ENCODE measurements around the gene KRT13. TPM values are rescaled to one million over a fixed set of nuclear protein-coding genes. Genes with fewer than 3 reads are reported as not detected.

The KRT13 gene
- total and polyA plus RNA-seq, 8 donors = 0.17 to 29.1 (median 0.48) TPM; not detected in 2

GRCh38 chr17:41486316-41486715, 19.1 kb downstream of the KRT13 start:
- no peak overlapping the region for H3K4me3 ChIP-seq
- ATAC-seq = no peak
- peaks cover 0 to 12% of the 10 kb centered on the region in 2 donors for H3K27me3 ChIP-seq
- no peak for TF ChIP-seq CTCF (IDR thresholded peaks at IDR 0.05)
- DNase-seq = no peak
- H3K36me3 ChIP-seq = no peaks in the 10 kb centered on the region
- H3K27ac ChIP-seq = no peak overlapping the region
- intact Hi-C loops (cut with DNase I) = no loop called here
- H3K9me3 ChIP-seq = no peaks in the 10 kb centered on the region
- H3K4me1 ChIP-seq = peaks cover 0 to 9% of the 10 kb centered on the region in 2 donors

- Histone ChIP-seq H3K36me3 (no peaks in the 10 kb centered on the region), H3K4me1 (peaks cover 0 to 6% of the 10 kb centered on the region in 2 donors), H3K4me3 (no peak overlapping the region), H3K9me3 (no peaks in the 10 kb centered on the region), H3K27me3 (peaks cover 0 to 12% of the 10 kb centered on the region in 2 donors), H3K27ac (no peak overlapping the region)
- no peak for ATAC-seq
- intact Hi-C loops (cut with DNase I) = no loop called here
- no peak for TF ChIP-seq CTCF (IDR thresholded peaks at IDR 0.05)
- no peak for DNase-seq
Measured at GRCh38 chr17:41484920-41485904, 20.2 kb downstream of the KRT13 start.

- no peak for TF ChIP-seq CTCF (IDR thresholded peaks at IDR 0.05)
- H3K4me3 ChIP-seq = no peak overlapping the region
- DNase-seq = no peak
- H3K36me3 ChIP-seq = no peaks in the 10 kb centered on the region
- no peaks in the 10 kb centered on the region for H3K4me1 ChIP-seq
- intact Hi-C loops (cut with DNase I) = no loop called here
- peaks cover 0 to 12% of the 10 kb centered on the region in 2 donors for H3K27me3 ChIP-seq
- no peak for ATAC-seq
- H3K9me3 ChIP-seq = no peaks in the 10 kb centered on the region
- H3K27ac ChIP-seq = no peak overlapping the region
Measured at GRCh38 chr17:41483991-41484826, 21.2 kb downstream of the KRT13 start.

GRCh38 chr17:41483531-41483930, 21.9 kb downstream of the KRT13 start:
- TF ChIP-seq CTCF (IDR thresholded peaks at IDR 0.05) = no peak
- no peaks in the 10 kb centered on the region for H3K4me1 ChIP-seq
- peaks cover 0 to 12% of the 10 kb centered on the region in 2 donors for H3K27me3 ChIP-seq
- H3K36me3 ChIP-seq = no peaks in the 10 kb centered on the region
- no peaks in the 10 kb centered on the region for H3K9me3 ChIP-seq
- no peak for ATAC-seq
- no peak overlapping the region for H3K4me3 ChIP-seq
- H3K27ac ChIP-seq = no peak overlapping the region
- no peak for DNase-seq
- intact Hi-C loops (cut with DNase I) = no loop called here

- Histone ChIP-seq H3K27me3 (peaks cover 0 to under 1% of the 10 kb centered on the region in 2 donors), H3K4me1 (no peaks in the 10 kb centered on the region), H3K36me3 (no peaks in the 10 kb centered on the region), H3K4me3 (no peak within 1 kb of the TSS), H3K27ac (no peak within 1 kb of the TSS), H3K9me3 (no peaks in the 10 kb centered on the region)
- intact Hi-C loops (cut with DNase I) = no loop called here
- ATAC-seq = no peak
- no peak for TF ChIP-seq CTCF (IDR thresholded peaks at IDR 0.05)
- no peak for DNase-seq
Measured at GRCh38 chr17:41481036-41481435, 24.4 kb downstream of the KRT13 start, which contains the start of gene KRT35. KRT35 (minus strand) TSS chr17:41481151; CDS start chr17:41481097, 54 bp downstream.
